ENCODE results near the gene ATCAY.

ATCAY gene

DNA sequence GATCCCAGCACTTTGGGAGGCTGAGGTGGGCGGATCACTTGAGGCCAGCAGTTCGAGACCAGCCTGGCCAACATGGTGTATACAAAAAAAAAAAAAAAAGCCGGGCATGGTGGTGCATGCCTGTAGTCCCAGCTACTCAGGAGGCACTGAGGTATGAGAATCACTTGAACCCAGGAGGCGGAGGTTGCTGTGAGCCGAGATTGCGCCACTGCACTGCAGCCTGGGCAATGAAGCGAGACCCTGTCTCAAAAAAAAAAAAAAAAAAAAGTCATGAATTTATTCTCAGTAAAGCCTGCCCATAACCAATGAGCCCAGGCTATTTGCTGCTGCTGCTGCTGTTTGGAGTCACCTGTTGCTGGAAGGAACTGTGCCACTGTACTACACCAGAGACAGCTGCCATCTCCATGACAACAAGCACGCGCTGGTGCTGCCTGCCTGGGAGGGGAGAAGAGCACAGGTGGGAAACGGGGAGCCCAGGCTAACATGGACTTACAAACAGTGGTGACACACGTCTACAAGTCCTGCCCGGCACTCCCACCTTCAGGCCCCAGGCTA lies 23.0 kb upstream of the ATCAY start:
- TF ChIP-seq CREB1 (IDR thresholded peaks at IDR 0.05; ENCODE audit: low read depth) (peak; percentile 37; the same call in 1 of the 2 replicates), YY1 (IDR thresholded peaks at IDR 0.05; ENCODE audit: low read depth) (no peak), EGR1 (IDR thresholded peaks at IDR 0.05) (no peak), EP300 (IDR thresholded peaks at IDR 0.05; ENCODE audit: borderline replicate concordance) (no peak), TCF12 (IDR thresholded peaks at IDR 0.05; ENCODE audit: low read depth) (no peak), ZBTB7A (IDR thresholded peaks at IDR 0.05; ENCODE audit: low read depth) (no peak), NFIC (IDR thresholded peaks at IDR 0.05) (no peak), RAD21 (IDR thresholded peaks at IDR 0.05; ENCODE audit: low read depth) (no peak), CEBPB (IDR thresholded peaks at IDR 0.05) (peak; percentile 56; the same call in 1 of the 2 replicates), FOXM1 (IDR thresholded peaks at IDR 0.05; ENCODE audit: borderline replicate concordance, low read depth) (no peak), TAF1 (IDR thresholded peaks at IDR 0.05; ENCODE audit: low read depth) (no peak)
- TF ChIP-seq, protein P1, sequence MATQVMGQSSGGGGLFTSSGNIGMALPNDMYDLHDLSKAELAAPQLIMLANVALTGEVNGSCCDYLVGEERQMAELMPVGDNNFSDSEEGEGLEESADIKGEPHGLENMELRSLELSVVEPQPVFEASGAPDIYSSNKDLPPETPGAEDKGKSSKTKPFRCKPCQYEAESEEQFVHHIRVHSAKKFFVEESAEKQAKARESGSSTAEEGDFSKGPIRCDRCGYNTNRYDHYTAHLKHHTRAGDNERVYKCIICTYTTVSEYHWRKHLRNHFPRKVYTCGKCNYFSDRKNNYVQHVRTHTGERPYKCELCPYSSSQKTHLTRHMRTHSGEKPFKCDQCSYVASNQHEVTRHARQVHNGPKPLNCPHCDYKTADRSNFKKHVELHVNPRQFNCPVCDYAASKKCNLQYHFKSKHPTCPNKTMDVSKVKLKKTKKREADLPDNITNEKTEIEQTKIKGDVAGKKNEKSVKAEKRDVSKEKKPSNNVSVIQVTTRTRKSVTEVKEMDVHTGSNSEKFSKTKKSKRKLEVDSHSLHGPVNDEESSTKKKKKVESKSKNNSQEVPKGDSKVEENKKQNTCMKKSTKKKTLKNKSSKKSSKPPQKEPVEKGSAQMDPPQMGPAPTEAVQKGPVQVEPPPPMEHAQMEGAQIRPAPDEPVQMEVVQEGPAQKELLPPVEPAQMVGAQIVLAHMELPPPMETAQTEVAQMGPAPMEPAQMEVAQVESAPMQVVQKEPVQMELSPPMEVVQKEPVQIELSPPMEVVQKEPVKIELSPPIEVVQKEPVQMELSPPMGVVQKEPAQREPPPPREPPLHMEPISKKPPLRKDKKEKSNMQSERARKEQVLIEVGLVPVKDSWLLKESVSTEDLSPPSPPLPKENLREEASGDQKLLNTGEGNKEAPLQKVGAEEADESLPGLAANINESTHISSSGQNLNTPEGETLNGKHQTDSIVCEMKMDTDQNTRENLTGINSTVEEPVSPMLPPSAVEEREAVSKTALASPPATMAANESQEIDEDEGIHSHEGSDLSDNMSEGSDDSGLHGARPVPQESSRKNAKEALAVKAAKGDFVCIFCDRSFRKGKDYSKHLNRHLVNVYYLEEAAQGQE (IDR thresholded peaks at IDR 0.05; ENCODE audit: low read depth), result no peak
- TF ChIP-seq, protein P2, sequence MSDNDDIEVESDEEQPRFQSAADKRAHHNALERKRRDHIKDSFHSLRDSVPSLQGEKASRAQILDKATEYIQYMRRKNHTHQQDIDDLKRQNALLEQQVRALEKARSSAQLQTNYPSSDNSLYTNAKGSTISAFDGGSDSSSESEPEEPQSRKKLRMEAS (IDR thresholded peaks at IDR 0.05), result no peak

DNA sequence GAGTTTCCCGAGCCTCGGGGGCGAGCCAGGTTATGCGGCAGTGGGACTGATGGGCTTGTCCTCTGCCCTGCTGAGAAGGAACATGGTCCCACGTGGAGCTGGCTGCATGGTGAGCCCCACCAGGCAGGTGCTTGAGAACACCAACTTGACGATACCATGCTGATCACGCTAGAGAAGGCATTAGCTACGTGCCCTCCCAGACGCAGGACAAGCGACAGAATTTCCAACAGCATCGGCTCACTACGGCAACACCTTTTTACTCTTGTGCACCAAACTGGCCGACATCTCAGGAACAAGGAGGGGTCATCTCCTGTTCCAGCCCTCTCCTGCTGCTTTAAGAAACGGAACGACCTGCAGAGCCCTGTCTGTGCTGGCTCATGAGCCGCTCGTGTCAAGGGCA lies 20.0 kb upstream of the ATCAY start:
- TF ChIP-seq, protein P1 (IDR thresholded peaks at IDR 0.05; ENCODE audit: low read depth), result no peak
- TF ChIP-seq EGR1 (IDR thresholded peaks at IDR 0.05) (no peak), RAD21 (IDR thresholded peaks at IDR 0.05; ENCODE audit: low read depth) (no peak), TCF12 (IDR thresholded peaks at IDR 0.05; ENCODE audit: low read depth) (no peak), CEBPB (IDR thresholded peaks at IDR 0.05) (no peak), YY1 (IDR thresholded peaks at IDR 0.05; ENCODE audit: low read depth) (no peak), FOXM1 (IDR thresholded peaks at IDR 0.05; ENCODE audit: borderline replicate concordance, low read depth) (no peak), ZBTB7A (IDR thresholded peaks at IDR 0.05; ENCODE audit: low read depth) (no peak), EP300 (IDR thresholded peaks at IDR 0.05; ENCODE audit: borderline replicate concordance) (no peak), NFIC (IDR thresholded peaks at IDR 0.05) (no peak), TEAD4 (IDR thresholded peaks at IDR 0.05) (no peak), TAF1 (IDR thresholded peaks at IDR 0.05; ENCODE audit: low read depth) (no peak), CREB1 (IDR thresholded peaks at IDR 0.05; ENCODE audit: low read depth) (no peak)
- TF ChIP-seq, protein P3, sequence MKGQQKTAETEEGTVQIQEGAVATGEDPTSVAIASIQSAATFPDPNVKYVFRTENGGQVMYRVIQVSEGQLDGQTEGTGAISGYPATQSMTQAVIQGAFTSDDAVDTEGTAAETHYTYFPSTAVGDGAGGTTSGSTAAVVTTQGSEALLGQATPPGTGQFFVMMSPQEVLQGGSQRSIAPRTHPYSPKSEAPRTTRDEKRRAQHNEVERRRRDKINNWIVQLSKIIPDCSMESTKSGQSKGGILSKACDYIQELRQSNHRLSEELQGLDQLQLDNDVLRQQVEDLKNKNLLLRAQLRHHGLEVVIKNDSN (IDR thresholded peaks at IDR 0.05), result no peak
- TF ChIP-seq, protein P2 (IDR thresholded peaks at IDR 0.05), result no peak

DNA sequence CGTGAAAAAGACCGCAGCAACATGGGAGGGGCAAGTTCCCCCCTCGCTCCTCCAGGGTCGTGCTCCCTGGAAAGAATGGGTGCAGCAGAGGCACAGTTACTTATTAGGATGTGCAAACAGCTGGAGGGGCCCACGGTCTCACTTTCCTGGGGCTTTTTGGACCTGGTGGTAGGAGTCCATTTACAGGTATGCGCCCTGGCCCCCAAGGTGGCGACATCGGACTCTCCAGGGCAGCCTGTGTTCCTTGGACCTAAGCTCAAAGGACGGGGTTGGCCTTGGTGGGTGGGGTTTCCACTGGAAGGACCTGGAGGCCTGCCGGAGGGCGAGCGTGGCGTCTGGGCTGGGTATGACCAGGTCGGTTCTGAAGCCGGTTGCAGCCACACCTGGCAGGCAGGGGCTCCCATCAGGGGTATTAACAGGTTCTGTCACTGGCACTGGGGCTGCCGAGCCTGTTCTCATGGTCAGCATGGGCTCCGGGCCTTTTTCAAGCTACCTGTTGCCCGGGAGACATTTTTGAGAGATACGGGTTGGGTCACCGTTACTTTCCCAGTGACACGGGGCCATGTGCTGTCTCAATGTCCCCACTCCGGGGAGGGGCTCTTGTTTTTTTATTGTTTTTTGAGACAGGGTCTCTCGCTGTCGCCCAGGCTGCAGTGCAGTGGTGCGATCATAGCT lies 17.5 kb upstream of the ATCAY start:
- TF ChIP-seq TEAD4 (IDR thresholded peaks at IDR 0.05) (no peak), EGR1 (IDR thresholded peaks at IDR 0.05) (no peak), RAD21 (IDR thresholded peaks at IDR 0.05; ENCODE audit: low read depth) (peak; percentile 6; the same call in 1 of the 2 replicates)

DNA sequence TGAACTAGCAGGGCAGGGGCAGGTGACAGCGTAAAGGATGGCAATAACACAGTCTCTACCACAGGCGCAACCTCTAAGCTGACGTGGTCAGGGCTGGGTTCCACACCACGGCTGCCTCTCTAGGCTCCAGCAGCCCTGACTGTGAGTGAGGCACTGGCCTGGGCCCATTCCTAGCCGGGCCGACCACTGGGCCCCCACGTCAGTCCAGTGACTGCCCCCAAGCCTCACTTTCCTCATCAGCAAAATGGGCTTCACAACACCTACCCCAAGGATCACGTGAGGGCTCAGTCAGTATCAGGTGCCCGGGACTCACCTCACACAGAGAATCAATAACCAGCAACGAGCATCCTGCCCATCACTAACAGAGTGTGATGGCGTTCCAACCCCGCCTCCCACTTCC lies 16.8 kb upstream of the ATCAY start:
- TF ChIP-seq, protein P3 (IDR thresholded peaks at IDR 0.05), result no peak
- TF ChIP-seq TAF1 (IDR thresholded peaks at IDR 0.05; ENCODE audit: low read depth), result no peak
- no peak for TF ChIP-seq YY1 (IDR thresholded peaks at IDR 0.05; ENCODE audit: low read depth)
- TF ChIP-seq FOXM1 (IDR thresholded peaks at IDR 0.05; ENCODE audit: borderline replicate concordance, low read depth), result no peak
- TF ChIP-seq EP300 (IDR thresholded peaks at IDR 0.05; ENCODE audit: borderline replicate concordance), result no peak
- TF ChIP-seq CREB1 (IDR thresholded peaks at IDR 0.05; ENCODE audit: low read depth), result no peak
- TF ChIP-seq RAD21 (IDR thresholded peaks at IDR 0.05; ENCODE audit: low read depth), result no peak

DNA sequence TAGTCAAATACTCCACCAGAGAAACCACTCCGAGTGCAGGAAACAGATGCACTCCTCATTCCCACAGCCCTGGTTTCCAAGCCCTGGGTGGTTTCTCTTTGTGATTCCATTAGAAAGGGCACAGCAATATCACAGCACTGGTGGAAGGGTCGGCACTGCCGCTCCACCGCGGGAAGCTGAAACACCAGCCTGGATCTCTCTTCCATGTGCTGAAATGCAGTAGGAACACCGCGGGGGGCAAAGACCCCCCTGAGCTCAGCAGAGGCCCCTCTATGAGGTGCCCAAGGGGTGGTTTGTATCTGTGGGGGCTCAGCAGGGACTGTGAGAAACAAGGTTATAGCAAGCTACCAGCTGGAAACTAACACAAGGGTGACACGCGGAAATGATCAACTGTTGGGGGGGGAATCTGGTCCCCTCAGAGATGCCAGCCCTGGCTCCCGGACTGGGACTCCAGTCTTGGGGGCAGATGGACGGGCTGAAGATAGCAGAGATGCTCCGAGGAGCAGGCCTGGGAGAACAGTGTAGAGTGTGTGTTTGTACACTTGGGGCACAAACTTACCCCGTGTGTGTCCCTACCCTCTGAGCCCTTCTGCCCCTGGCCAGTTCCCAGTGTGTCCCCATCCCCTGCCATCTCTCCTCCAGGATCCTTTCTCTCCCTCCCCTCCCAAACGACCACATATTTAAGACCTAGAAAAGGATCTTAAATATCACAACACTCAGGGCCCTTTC lies 13.4 kb upstream of the ATCAY start:
- TF ChIP-seq, protein P1 (IDR thresholded peaks at IDR 0.05; ENCODE audit: low read depth), result no peak
- TF ChIP-seq FOXM1 (IDR thresholded peaks at IDR 0.05; ENCODE audit: borderline replicate concordance, low read depth) (no peak), TEAD4 (IDR thresholded peaks at IDR 0.05) (no peak), NFIC (IDR thresholded peaks at IDR 0.05) (no peak), RAD21 (IDR thresholded peaks at IDR 0.05; ENCODE audit: low read depth) (no peak), EP300 (IDR thresholded peaks at IDR 0.05; ENCODE audit: borderline replicate concordance) (no peak), ZBTB7A (IDR thresholded peaks at IDR 0.05; ENCODE audit: low read depth) (no peak)
